ENCODE measurements around the gene GRIK4.
A peak's percentile ranks its signal among the peaks of the same experiment; 100 is the strongest.

Gene GRIK4

DNA sequence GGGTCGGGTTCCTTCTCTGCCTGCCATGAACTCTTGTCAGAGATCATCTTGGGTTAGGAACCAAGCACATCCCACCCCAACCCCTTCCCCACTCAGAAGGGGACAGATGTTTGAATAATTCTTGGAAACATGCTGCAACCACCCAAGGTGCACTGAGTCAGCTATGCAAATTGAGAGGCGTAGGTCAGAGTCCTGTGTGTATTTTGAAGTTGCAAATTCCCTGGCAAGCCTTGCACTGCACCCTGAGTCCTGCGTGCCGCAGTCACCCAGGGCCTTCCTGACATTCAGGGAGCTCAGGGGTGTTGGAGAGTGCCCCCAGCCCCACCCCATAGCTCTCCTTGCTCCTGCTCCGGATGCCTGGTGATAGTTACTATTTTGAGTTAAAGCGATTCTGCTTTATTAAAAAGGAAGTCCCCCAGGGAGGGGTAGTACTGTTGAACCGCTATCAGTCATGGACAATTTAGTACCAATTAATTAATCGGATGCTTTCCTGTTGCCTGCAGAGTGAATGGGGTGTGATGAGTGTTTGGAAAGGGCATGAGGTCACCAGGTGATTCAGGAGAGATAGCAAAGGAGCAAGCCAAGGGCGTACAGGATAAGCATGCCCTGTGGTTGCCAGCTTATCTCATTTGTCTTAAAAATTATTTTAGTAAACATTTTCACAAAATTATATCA is 123.7 kb downstream of the GRIK4 start:
- DNase-seq (ENCODE audit: low spot score): no peak

DNA sequence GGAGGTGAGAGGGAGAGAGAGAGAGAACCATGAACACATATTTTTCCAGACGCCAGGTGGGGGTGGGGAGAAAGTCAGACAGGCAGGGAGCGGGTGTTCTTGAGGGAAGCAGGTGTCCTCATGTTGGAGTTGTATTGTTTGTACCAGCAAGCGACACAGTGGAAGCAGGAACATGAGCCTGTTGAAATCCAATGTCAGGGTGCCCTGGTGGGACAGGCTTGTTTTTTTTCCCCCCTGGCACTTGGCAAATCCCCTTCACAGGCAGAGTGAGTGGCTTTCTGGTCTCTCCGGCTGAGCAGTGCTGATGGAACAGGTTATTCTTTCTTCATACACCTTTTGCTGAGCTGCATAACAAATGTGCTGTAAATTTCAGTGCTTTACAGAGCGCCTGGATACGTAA is 125.6 kb downstream of the GRIK4 start:
- DNase-seq (ENCODE audit: low spot score): no peak

DNA sequence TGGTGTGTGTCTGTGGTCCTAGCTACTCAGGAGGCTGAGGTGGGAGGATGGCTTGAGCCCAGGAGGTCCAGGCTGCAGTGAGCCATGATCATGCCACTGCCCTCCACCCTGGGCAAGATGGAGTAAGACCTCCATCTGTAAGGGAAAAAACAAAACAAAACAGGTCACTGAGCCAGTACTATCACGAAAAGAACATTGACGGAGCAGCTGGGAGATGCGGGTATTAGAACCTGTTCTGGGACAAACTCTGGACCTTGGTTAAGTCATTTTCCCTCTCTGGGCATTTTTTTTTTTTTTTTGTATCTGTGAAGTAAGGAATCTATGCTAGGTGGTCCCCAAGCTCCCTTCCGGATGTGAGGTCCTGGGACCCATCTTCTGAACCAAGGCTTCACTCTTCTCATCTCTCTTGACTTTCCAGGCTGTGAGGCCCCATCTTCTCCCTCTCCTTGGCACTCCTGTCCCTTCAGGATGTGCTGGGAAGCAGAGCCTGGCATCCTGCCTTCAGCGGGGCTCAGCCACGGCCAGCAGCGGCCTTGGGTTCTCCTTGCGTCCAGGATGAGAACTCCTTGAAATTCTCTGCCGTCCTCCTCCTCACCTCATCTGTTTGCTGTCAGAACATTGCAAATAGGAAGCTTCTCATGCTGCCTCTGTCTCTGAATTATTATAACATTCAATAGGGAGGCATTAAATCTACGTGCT is 130.8 kb downstream of the GRIK4 start:
- DNase-seq (ENCODE audit: low spot score): no peak

DNA sequence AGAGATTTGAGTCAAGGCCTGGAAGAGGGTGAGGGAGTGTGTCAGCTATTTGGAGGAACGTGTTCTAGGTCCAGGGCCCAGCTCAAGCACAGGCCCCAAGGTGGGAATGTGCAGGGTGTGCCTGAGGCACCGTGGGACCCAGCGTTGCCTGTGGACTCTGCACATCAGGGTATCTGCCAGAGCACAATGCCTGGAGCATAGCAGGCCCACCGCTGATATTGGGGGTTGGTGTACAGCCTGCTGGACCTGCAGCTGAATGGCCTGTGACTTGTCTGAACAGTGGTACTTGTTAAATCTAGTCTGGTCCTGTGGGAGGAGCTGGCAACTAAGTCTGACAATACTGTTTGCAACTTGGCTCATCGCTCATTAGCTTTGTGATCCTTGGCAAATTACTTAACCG is 131.7 kb downstream of the GRIK4 start:
- no peak for DNase-seq (ENCODE audit: low spot score)

DNA sequence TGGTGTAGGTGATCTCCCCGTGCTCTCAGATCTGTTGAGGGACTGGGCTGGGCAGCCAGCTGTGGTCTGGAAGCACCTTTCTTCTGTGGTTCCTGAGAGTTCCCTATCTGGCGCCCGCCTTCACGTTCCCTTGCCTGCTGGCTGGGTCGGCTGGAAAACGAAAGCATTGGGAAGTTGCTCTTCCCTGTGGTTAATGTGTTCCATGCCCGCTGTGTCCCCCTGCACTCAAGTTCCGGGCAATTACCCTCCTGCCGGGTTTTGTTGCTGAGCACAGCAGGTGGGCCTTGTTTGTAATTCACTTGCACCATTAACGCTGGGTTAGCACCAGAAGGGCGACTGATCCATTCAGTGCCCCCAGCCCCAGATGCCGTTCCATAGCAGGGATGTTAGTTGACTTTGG is 134.1 kb downstream of the GRIK4 start:
- no peak for DNase-seq (ENCODE audit: low spot score)

DNA sequence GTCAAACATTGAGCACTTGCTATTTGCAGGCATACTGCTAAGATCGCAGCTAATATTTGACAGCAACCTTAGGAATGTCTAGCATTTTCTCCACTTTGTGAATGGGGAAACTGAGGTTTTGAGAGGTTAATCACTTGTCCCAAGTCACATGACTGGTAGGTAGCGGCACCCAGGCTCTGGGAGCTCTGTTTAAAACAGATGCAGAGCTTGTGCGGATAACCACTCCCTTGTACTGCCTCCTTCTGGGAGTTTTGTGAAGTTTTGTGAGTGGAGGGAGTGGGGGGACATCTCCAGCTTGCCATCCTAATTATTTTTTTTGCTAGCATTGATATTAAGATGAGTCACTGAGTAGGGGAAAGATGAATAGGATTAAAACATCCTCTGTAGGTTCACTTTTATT is 134.7 kb downstream of the GRIK4 start:
- no peak for DNase-seq (ENCODE audit: low spot score)

DNA sequence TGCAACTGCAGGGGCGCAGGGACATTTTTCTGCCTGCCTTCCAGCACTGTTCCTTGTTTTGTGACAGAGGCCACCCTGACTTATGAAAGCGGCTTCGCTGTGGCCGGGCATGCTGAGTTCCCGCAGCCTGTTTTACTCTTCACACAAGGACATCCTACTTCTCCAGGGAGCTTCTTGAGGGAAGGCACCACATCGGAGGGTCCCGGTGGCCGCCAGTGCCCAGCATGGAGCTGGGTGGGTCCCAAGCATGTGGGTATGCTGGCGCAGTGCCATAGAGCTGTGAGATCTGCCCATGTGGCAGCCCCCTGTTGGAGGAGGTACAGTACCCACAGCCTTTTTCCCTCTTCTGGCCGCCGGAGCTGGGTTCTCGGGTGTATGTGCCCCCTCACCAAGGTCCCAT is 136.1 kb downstream of the GRIK4 start:
- no peak for DNase-seq (ENCODE audit: low spot score)

DNA sequence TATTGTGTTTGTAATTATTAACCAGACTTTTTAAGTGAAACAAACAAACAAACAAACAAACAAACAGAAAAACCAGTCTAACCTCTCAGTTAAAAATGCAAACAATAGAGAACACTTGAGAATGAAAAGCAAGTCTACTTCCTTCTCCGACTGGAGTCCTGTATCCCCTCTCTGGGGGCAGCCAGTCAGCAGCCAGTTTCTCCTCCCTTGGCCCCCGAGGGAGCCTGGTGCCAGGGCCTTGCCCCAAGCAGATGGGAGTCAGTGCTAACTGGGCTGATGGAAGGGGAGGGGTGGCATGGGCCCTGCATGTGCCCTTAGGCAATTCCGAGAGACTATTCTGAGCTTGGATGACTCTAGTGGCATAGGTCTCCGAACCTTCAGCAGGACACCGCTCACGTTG is 137.2 kb downstream of the GRIK4 start:
- DNase-seq (ENCODE audit: low spot score): no peak

DNA sequence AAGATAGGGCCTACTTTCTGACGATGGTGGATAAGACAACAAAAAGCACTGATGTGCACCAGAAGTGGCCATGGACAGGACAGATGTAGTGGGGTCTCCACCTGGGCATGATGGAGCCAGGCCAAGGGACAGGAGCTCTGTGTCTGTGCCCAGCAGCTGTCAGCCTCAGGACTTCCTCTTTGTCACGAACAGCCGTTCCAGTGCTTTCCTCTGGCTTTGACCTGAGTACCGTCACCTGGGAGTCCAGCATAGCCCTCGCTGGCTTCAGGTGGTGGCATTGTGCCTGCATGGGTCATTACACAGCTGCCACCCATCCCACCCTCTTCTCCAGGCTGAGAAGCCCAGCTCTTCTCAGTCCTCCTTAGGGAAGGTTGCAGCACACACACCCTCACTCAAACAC is 137.8 kb downstream of the GRIK4 start:
- no peak for DNase-seq (ENCODE audit: low spot score)

DNA sequence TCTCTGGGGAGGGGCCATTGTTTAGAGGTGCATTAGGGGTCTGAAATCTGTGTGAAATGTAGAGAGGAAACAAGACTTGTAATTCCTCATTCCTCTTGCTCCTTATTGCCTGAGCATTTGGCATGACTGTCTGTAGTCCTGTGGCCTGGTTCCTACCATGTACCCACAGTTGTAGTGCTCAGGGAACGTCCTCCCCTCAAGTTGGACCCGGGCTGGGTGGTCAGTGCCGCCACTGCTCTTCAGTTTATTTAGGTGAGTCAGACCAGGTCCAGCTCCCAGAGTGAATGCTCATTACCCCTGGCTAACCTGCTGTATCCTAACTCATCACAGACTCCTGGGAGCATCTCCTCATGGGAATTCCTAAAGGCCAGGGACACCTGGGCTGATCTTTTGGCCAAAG is 139.8 kb downstream of the GRIK4 start:
- no peak for DNase-seq (ENCODE audit: low spot score)

DNA sequence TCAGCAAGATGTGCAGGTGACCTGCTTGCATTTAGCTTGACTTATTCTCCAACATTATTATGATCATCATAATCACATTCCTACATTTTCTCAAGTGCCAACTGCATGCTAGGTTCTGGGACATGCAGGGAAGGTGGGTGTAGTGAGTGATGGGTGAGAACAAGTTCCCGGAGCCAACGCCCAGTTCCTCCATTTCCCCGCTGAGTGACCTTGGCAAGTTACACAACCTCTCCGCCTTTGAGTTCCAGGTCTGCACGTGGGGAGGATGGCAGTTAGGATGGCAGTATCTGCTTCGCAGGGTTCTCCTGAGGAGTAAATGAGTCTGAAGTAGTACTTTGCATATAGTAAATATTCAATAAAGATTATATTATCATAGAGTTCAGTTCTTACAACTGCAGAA is 140.3 kb downstream of the GRIK4 start:
- no peak for DNase-seq (ENCODE audit: low spot score)

DNA sequence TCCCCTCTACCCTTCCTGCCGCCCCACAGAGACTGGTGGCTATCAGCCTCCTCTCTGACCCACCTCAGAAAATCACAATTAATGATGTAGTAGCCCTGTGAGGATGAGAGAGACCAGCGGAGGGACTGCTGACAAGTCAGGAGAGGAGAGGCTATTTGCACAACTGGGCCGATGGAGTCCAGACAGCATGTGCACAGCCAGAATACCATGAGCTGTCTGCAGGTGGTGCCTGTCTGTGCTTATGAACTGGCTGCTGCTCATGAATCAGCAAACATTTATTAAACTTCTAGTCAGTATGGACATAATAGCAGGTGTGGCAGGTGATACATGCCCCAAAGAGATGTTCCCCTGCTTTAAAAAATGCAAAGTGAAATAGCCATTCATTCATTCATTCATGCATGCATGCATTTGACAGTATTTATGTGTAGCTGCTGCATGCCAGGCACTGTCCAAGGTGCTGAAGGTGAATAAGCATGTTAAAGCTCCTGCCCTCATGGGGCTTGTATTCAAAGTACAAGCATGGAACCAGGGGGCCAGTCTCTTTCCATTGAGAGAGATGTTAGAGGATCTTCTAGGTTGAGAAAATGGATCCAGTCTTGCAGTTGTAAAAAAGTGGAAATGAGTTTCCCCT is 141.3 kb downstream of the GRIK4 start:
- peak; percentile 5 for DNase-seq (ENCODE audit: low spot score)

DNA sequence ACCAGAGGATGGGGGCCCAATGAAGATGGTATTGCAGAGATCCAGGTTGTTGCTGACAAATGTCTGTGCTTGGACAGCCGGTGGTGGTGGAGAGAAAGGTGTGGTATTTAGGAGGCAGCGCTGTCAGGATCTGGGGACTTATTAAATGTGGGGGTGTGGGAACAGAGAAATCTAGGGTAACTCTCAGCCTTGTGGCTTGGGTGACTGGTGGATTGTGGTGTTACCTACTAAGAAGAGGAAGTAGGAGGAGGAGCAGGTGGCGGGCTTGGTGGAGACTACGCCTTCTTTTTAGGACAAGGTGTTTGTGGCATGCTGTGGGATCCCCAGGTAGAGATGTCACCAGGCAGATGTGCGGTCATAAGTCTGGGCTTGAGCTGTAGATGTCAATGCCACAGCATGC is 144.0 kb downstream of the GRIK4 start:
- no peak for DNase-seq (ENCODE audit: low spot score)

DNA sequence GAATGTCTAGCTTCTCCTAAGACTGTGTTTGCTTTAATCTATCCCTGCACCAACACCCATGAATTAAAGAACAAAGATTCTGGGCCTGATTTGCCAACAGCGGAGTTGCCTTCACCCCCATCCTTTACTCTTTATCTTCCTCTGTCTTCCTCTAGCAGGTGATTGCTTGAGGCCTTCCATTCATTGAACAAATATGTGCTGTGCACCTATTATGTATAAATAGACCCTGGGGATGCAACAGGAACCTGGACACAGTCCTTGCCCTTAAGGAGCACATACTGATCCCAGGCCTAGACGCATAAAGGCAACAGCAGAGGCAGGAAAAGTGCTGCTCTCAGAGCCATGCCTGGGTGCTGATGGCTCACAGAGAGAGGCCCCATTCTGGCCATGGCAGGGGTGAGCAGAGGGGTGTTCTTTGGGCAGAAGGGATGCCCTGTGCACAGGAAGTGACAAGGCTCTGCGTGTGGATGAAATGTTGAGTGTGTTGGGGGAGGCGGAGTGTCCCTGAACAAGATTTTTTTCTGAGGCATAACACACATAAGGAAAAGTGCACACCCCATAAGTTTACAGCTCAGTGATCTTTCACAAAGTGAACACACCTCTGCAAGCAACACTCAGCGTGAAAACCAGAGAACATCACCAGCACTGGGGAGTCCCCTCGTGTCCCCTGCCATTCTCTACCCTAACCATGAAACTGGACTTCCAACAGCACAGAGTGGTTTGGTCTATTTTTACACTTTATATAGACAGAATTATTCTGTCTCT is 145.9 kb downstream of the GRIK4 start:
- DNase-seq (ENCODE audit: low spot score): no peak

DNA sequence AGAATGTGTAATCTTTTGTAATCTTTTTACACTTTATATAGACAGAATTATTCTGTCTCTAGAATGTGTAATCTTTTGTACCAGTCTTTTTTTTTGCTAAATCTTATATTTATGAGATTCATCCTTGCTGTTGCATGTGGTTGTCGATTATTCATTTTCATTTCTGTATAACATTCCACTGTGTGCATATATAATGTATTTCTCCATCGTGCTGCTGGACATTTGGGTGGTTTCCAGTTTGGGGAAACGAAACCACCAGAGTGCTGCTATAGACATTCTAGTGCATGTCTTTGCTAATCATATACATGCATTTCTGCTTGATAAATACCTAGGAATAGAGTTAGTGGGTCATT is 146.5 kb downstream of the GRIK4 start:
- DNase-seq (ENCODE audit: low spot score): no peak

DNA sequence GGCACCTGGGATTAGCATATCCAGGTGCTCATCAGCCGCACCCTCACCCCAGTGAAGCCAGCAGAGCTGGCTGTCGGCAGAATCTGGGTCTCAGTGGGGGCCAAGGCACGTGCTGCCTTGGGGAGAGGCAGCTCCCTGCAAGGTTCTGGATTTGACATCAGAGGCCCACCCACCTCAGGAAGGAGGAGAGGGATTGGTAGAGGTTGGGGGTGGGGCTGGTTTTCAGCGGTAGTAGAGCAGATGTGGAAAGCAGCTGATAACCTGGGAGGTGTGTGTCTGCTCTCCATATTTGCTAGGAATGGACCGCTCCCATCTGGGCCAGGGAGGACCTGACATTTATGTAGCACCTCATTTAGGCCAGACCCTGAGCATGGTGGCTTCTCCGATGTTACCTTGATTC is 147.5 kb downstream of the GRIK4 start:
- DNase-seq (ENCODE audit: low spot score): no peak

DNA sequence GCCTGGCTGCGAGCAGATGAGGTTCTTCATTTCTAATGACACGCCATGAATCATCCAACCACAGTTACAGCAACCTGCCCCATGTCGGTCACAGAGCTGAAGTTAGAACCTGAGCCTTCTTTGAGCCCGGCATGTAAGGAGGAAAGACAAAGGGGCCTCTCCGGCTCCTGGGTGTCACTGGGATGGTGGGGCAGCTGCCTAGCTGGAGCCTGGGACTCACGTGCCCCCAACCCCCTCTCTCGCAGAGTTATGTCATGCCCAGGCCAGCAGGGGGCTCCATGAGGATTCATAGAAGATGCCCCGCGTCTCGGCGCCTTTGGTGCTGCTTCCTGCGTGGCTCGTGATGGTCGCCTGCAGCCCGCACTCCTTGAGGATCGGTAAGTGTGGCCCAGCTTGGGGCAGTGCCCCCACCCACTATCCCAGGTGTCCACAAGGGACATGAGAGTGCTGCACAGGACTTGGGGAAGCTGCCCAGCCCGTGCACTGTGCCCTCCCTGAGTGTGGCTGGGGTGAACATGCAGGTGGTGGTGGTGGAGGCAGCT is 148.5 kb downstream of the GRIK4 start:
- DNase-seq (ENCODE audit: low spot score): peak; percentile 22

DNA sequence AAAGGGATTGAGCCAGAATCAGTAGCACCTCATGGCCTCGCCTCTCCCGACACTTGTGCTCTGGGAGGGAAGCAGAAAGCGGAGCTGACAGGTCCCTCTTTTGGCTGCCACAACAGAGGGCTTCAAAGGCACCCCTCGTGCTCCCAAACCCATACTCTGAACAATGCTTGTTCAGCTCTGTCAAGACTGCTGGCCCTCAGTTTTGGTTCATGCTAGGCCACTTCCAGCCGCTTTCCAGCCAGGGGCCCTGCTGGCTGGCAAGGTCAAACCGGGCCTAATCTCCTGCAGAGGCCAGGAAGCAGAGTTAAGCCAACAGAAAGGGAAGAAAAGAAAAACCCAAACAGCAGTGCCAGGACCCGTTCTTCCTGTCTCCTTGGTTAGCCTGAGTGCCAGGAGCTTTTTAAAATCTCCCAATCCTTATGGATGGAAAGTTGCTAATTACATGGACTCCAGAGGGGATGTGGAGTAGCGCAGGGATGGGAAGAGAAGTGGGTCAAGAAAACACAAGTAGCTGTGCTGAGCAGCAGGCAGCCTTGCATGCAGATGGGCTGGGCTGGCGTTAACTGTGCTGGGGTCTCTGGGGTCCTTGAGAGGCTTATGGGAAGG is 150.6 kb downstream of the GRIK4 start:
- DNase-seq (ENCODE audit: low spot score): no peak

DNA sequence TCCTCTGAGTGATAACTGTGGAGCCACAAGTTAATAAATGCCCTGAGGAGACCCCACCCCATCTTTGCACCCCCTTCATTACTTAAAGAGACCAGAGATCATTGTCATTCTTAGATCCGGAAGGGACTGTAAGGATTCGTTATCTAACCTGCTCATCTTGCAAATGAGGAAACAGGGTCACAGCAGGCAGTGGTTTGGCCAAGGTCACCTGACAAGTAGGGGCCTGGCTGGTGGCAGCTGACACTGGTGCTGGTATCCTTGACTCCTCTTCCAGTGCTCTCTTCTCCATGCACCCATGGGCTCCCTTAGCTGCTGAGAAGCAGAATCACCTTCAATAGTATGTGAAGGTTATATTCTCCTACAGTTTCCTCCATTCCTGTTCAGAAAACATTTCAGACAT is 151.6 kb downstream of the GRIK4 start:
- DNase-seq (ENCODE audit: low spot score): no peak

DNA sequence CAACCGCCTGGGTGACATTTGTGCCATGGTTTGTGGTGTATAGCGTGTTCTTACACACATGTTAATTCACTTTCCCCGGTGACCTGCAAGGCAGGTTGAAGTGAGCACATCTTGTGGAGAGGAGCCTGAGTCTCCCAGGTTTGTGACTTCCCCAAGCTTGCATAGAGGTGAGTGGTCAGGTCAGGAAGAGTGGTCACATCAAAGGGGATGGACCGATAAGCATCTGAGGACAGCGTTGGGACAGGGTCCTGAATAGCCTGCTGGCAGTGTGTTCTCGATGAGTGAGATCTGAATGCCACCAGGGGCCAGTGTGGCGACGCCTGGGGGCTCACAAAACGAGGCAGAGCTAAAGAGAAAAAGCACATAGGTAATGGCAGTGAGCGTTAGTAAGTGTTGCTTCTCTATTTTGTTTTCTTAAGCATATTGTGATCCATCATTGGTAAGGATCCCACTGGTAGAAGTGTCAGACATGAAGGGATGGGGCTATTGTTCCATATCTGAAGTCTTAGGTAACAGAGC is 154.6 kb downstream of the GRIK4 start:
- no peak for DNase-seq (ENCODE audit: low spot score)

DNA sequence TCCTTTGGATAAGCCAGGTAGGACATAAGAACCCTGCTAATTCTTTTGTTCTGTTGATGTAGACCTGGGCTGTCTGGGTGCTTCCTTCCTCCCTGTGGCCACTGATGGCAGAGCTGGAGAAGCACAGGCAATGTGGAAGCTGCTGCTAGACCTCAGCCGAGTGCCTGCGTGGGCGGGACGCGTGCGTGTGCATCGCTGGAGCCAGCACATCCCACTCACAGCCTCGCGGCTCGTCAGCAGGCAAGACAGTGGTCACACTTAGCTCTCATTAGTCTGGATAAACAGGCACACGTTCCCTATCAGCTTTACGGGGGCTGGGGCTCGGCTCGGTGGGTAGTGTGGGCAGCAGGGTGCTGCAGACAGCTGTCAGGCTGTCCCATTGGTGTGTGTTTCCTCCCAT is 155.7 kb downstream of the GRIK4 start:
- DNase-seq (ENCODE audit: low spot score): no peak

DNA sequence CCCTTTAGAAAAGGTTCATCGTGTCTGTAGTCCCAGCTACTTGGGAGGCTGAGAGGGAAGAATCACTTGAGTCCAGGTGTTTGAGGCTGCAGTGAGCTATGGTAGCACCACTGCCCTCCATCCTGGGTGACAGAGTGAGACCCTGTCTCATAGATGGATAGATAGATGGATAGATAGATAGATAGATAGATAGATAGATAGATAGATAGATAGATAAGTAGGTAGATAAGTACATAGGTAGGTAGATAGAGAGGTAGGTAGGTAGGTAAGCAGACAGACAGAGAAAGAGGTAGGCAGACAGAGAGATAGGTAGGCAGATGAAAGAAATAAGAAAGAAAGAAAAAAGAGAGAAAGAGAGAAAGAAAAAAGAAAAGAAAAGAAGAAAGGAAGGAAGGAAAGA is 156.4 kb downstream of the GRIK4 start:
- no peak for DNase-seq (ENCODE audit: low spot score)
